DND-41 (cell line): Measurements from ENCODE around the gene MFSD2A.

Source experiments
- EZH2 ChIP-seq: IDR thresholded peaks from 3 replicates; pipeline ENCODE4 v1.6.1; 2012; ENCODE audit warnings: borderline replicate concordance, low read depth, mild to moderate bottlenecking, moderate library complexity, low read length, inconsistent platforms; ENCODE audit not compliant: severe bottlenecking
- TF ChIP-seq, protein P1 (sequence below): IDR thresholded peaks from 2 replicates; pipeline ENCODE4 v1.5.1; 2012; ENCODE audit warnings: borderline replicate concordance, low read length, moderate library complexity, mild to moderate bottlenecking; ENCODE audit not compliant: poor library complexity, severe bottlenecking; ENCODE audit errors: extremely low read depth

DNA sequence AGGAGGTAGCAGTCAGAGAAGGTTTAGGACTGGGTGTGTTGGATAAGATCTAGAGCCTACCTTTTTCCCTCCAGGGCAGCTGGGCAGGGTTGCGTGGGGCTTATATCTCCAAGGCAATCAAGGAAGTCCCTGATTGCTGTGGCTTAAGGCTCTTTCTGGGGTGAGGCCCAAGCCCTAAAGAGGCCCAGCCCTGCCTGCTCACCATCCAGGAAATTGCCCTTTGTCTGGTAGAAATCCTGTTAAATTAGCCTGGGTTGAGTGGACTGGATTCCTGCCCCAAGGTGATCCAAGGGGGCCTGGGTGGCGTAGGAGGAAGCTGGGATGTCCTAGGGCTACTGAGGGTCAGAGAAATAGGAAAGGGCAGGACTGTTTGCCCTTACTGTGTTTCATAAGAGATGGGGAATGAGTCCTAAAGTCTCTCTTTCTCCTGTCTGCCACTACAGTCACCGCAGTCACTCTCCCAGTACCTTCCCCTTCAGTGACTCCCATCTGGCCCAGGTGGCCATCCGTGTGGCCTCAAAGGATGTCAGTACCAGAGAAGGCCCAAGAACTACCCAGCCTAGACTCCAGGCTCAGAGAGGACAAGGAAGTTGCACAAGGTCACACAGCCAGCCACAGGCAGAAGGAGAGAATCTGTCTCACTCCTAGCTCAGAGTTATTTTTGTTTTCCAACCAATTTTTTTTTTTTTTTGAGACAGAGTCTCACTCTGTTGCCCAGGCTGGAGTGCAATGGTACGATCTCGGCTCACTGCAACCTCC is 25.8 kb downstream of the MFSD2A start:
- TF ChIP-seq, protein P1, sequence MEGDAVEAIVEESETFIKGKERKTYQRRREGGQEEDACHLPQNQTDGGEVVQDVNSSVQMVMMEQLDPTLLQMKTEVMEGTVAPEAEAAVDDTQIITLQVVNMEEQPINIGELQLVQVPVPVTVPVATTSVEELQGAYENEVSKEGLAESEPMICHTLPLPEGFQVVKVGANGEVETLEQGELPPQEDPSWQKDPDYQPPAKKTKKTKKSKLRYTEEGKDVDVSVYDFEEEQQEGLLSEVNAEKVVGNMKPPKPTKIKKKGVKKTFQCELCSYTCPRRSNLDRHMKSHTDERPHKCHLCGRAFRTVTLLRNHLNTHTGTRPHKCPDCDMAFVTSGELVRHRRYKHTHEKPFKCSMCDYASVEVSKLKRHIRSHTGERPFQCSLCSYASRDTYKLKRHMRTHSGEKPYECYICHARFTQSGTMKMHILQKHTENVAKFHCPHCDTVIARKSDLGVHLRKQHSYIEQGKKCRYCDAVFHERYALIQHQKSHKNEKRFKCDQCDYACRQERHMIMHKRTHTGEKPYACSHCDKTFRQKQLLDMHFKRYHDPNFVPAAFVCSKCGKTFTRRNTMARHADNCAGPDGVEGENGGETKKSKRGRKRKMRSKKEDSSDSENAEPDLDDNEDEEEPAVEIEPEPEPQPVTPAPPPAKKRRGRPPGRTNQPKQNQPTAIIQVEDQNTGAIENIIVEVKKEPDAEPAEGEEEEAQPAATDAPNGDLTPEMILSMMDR = no peak
- no peak for TF ChIP-seq EZH2
